Measurements from ENCODE around the gene MYBPC2.

MYBPC2 gene

GRCh38 chr19:50459067-50459456 lies 26.4 kb downstream of the MYBPC2 start:
- H3K4me3 ChIP-seq (ENCODE audit: insufficient read depth, low read depth, low read length), result no peak overlapping the region
- 91 to 92% methylated on average over 32 of the region's 32 CpGs for WGBS, 2 experiments

GRCh38 chr19:50459638-50460037 lies 26.9 kb downstream of the MYBPC2 start:
- Histone ChIP-seq H3K36me3 (ENCODE audit: control insufficient read depth, insufficient read depth, low read length) (no peaks in the 10 kb centered on the region), H3K27me3 (ENCODE audit: control insufficient read depth, insufficient read depth, low read length, poor library complexity, severe bottlenecking) (no peaks in the 10 kb centered on the region), H3K9me3 (ENCODE audit: control insufficient read depth, low read length) (no peaks in the 10 kb centered on the region), H3K27ac (ENCODE audit: insufficient read depth, low read depth, low read length, poor library complexity, severe bottlenecking) (no peak overlapping the region), H3K4me1 (ENCODE audit: control insufficient read depth, insufficient read depth, low read length) (no peaks in the 10 kb centered on the region), H3K4me3 (ENCODE audit: insufficient read depth, low read depth, low read length) (no peak overlapping the region)
- WGBS, 2 experiments, result 81 to 86% methylated on average over 1 of the region's 1 CpG

More at GRCh38 chr19:50459067-50459456, 26.4 kb downstream of the MYBPC2 start:
- H3K4me1 ChIP-seq (ENCODE audit: control insufficient read depth, insufficient read depth, low read length), result no peaks in the 10 kb centered on the region
- H3K9me3 ChIP-seq (ENCODE audit: control insufficient read depth, low read length), result no peaks in the 10 kb centered on the region
- H3K27ac ChIP-seq (ENCODE audit: insufficient read depth, low read depth, low read length, poor library complexity, severe bottlenecking), result no peak overlapping the region
- H3K27me3 ChIP-seq (ENCODE audit: control insufficient read depth, insufficient read depth, low read length, poor library complexity, severe bottlenecking), result no peaks in the 10 kb centered on the region
- H3K36me3 ChIP-seq (ENCODE audit: control insufficient read depth, insufficient read depth, low read length), result no peaks in the 10 kb centered on the region

GRCh38 chr19:50460161-50460765 lies 27.6 kb downstream of the MYBPC2 start:
- Histone ChIP-seq H3K9me3 (ENCODE audit: control insufficient read depth, low read length) (no peaks in the 10 kb centered on the region), H3K27me3 (ENCODE audit: control insufficient read depth, insufficient read depth, low read length, poor library complexity, severe bottlenecking) (no peaks in the 10 kb centered on the region), H3K4me3 (ENCODE audit: insufficient read depth, low read depth, low read length) (no peak overlapping the region), H3K4me1 (ENCODE audit: control insufficient read depth, insufficient read depth, low read length) (no peaks in the 10 kb centered on the region), H3K27ac (ENCODE audit: insufficient read depth, low read depth, low read length, poor library complexity, severe bottlenecking) (no peak overlapping the region), H3K36me3 (ENCODE audit: control insufficient read depth, insufficient read depth, low read length) (no peaks in the 10 kb centered on the region)
- WGBS, 2 experiments, result 75 to 81% methylated on average over 13 of the region's 13 CpGs

- no peaks in the 10 kb centered on the region for H3K27me3 ChIP-seq (ENCODE audit: control insufficient read depth, insufficient read depth, low read length, poor library complexity, severe bottlenecking)
- H3K27ac ChIP-seq (ENCODE audit: insufficient read depth, low read depth, low read length, poor library complexity, severe bottlenecking), result no peak overlapping the region
- no peaks in the 10 kb centered on the region for H3K4me1 ChIP-seq (ENCODE audit: control insufficient read depth, insufficient read depth, low read length)
- H3K9me3 ChIP-seq (ENCODE audit: control insufficient read depth, low read length), result no peaks in the 10 kb centered on the region
- H3K36me3 ChIP-seq (ENCODE audit: control insufficient read depth, insufficient read depth, low read length), result no peaks in the 10 kb centered on the region
- WGBS, 2 experiments, result 42 to 46% methylated on average over 28 of the region's 28 CpGs
- H3K4me3 ChIP-seq (ENCODE audit: insufficient read depth, low read depth, low read length), result no peak overlapping the region
Observed at GRCh38 chr19:50461066-50461875, 28.6 kb downstream of the MYBPC2 start.

GRCh38 chr19:50462970-50463369 lies 30.3 kb downstream of the MYBPC2 start:
- Histone ChIP-seq H3K4me1 (ENCODE audit: control insufficient read depth, insufficient read depth, low read length) (no peaks in the 10 kb centered on the region), H3K9me3 (ENCODE audit: control insufficient read depth, low read length) (no peaks in the 10 kb centered on the region), H3K27ac (ENCODE audit: insufficient read depth, low read depth, low read length, poor library complexity, severe bottlenecking) (no peak overlapping the region), H3K27me3 (ENCODE audit: control insufficient read depth, insufficient read depth, low read length, poor library complexity, severe bottlenecking) (no peaks in the 10 kb centered on the region), H3K4me3 (ENCODE audit: insufficient read depth, low read depth, low read length) (no peak overlapping the region), H3K36me3 (ENCODE audit: control insufficient read depth, insufficient read depth, low read length) (no peaks in the 10 kb centered on the region)
- WGBS, 2 experiments, result 85 to 88% methylated on average over 7 of the region's 7 CpGs

GRCh38 chr19:50464348-50464747 lies 31.7 kb downstream of the MYBPC2 start:
- H3K4me3 ChIP-seq (ENCODE audit: insufficient read depth, low read depth, low read length), result no peak overlapping the region
- H3K27ac ChIP-seq (ENCODE audit: insufficient read depth, low read depth, low read length, poor library complexity, severe bottlenecking), result no peak overlapping the region
- H3K9me3 ChIP-seq (ENCODE audit: control insufficient read depth, low read length), result no peaks in the 10 kb centered on the region
- no peaks in the 10 kb centered on the region for H3K36me3 ChIP-seq (ENCODE audit: control insufficient read depth, insufficient read depth, low read length)
- H3K27me3 ChIP-seq (ENCODE audit: control insufficient read depth, insufficient read depth, low read length, poor library complexity, severe bottlenecking), result no peaks in the 10 kb centered on the region
- WGBS, 2 experiments, result 91% methylated on average over 19 of the region's 19 CpGs
- H3K4me1 ChIP-seq (ENCODE audit: control insufficient read depth, insufficient read depth, low read length), result no peaks in the 10 kb centered on the region

GRCh38 chr19:50465000-50465399 lies 32.3 kb downstream of the MYBPC2 start:
- H3K27me3 ChIP-seq (ENCODE audit: control insufficient read depth, insufficient read depth, low read length, poor library complexity, severe bottlenecking), result no peaks in the 10 kb centered on the region
- H3K9me3 ChIP-seq (ENCODE audit: control insufficient read depth, low read length), result no peaks in the 10 kb centered on the region
- no peaks in the 10 kb centered on the region for H3K4me1 ChIP-seq (ENCODE audit: control insufficient read depth, insufficient read depth, low read length)
- H3K4me3 ChIP-seq (ENCODE audit: insufficient read depth, low read depth, low read length), result no peak overlapping the region
- 94 to 95% methylated on average over 13 of the region's 13 CpGs for WGBS, 2 experiments
- no peaks in the 10 kb centered on the region for H3K36me3 ChIP-seq (ENCODE audit: control insufficient read depth, insufficient read depth, low read length)
- H3K27ac ChIP-seq (ENCODE audit: insufficient read depth, low read depth, low read length, poor library complexity, severe bottlenecking), result no peak overlapping the region

- no peaks in the 10 kb centered on the region for H3K36me3 ChIP-seq (ENCODE audit: control insufficient read depth, insufficient read depth, low read length)
- H3K27me3 ChIP-seq (ENCODE audit: control insufficient read depth, insufficient read depth, low read length, poor library complexity, severe bottlenecking), result no peaks in the 10 kb centered on the region
- H3K9me3 ChIP-seq (ENCODE audit: control insufficient read depth, low read length), result no peaks in the 10 kb centered on the region
- H3K4me3 ChIP-seq (ENCODE audit: insufficient read depth, low read depth, low read length), result no peak overlapping the region
- 55 to 60% methylated on average over 29 of the region's 29 CpGs for WGBS, 2 experiments
- H3K4me1 ChIP-seq (ENCODE audit: control insufficient read depth, insufficient read depth, low read length), result no peaks in the 10 kb centered on the region
- no peak overlapping the region for H3K27ac ChIP-seq (ENCODE audit: insufficient read depth, low read depth, low read length, poor library complexity, severe bottlenecking)
Observed at GRCh38 chr19:50465986-50466705, 33.5 kb downstream of the MYBPC2 start.

- no peaks in the 10 kb centered on the region for H3K27me3 ChIP-seq (ENCODE audit: control insufficient read depth, insufficient read depth, low read length, poor library complexity, severe bottlenecking)
- H3K36me3 ChIP-seq (ENCODE audit: control insufficient read depth, insufficient read depth, low read length), result no peaks in the 10 kb centered on the region
- H3K4me3 ChIP-seq (ENCODE audit: insufficient read depth, low read depth, low read length), result no peak overlapping the region
- H3K27ac ChIP-seq (ENCODE audit: insufficient read depth, low read depth, low read length, poor library complexity, severe bottlenecking), result no peak overlapping the region
- 89 to 90% methylated on average over 11 of the region's 11 CpGs for WGBS, 2 experiments
- no peaks in the 10 kb centered on the region for H3K4me1 ChIP-seq (ENCODE audit: control insufficient read depth, insufficient read depth, low read length)
- no peaks in the 10 kb centered on the region for H3K9me3 ChIP-seq (ENCODE audit: control insufficient read depth, low read length)
Observed at GRCh38 chr19:50466706-50467039, 34.0 kb downstream of the MYBPC2 start.

GRCh38 chr19:50467566-50467965 lies 34.9 kb downstream of the MYBPC2 start:
- Histone ChIP-seq H3K36me3 (ENCODE audit: control insufficient read depth, insufficient read depth, low read length) (no peaks in the 10 kb centered on the region), H3K27me3 (ENCODE audit: control insufficient read depth, insufficient read depth, low read length, poor library complexity, severe bottlenecking) (no peaks in the 10 kb centered on the region), H3K4me3 (ENCODE audit: insufficient read depth, low read depth, low read length) (no peak overlapping the region), H3K9me3 (ENCODE audit: control insufficient read depth, low read length) (no peaks in the 10 kb centered on the region), H3K4me1 (ENCODE audit: control insufficient read depth, insufficient read depth, low read length) (no peaks in the 10 kb centered on the region), H3K27ac (ENCODE audit: insufficient read depth, low read depth, low read length, poor library complexity, severe bottlenecking) (no peak overlapping the region)
- 90 to 91% methylated on average over 18 of the region's 18 CpGs for WGBS, 2 experiments
